Measurements from ENCODE around the gene BEND6. TPM values are rescaled to one million over a fixed set of nuclear protein-coding genes. Genes with fewer than 3 reads are reported as not detected.

BEND6 gene
- total and polyA plus RNA-seq, 2 of the 8 experiments (the other 6 are each of a cell fraction or from before 2014, with no cell fraction given) = 0.71 to 2.1 TPM

DNA sequence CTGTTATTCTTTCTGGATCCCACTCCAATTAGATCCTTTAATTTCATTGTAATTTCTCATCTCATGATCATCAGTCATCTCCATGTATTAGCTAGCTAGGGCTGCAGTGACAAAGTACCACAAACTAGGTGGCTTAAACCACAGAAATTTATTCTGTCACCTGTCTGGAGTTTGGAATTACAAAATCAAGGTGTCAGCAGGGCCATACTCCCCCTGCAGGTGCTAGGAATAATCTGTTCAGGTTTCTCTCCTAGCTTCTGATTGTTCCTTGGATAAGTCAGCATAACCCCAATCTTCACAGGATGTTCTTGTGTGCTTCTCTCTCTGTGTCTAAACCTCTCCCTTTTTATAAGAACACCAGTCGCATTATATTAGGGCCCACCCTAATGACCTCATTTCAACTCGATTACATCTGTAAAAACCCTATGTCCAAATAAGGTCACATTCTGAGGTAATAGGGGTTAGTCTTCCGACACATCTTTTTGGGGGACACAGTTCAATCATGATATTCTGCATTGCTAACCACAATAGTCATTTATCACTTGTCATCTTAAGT, 40.5 kb downstream of the BEND6 start:
- 89% methylated on average over 3 of the region's 3 CpGs; no CpG with 5 or more reads in 1 of the 2 experiments for WGBS, 2 experiments (ENCODE audit: extremely low coverage in 1 of 2, insufficient coverage in 1 of 2, insufficient read length in 1 of 2, insufficient replicate concordance in 2 of 2, low coverage in 1 of 2, low lambda C conversion rate in 2 of 2, missing lambda C conversion rate in 1 of 2)
- H2AK5ac ChIP-seq (ENCODE audit: low read depth, low read length) = no peak overlapping the region
- no peak overlapping the region for H3K27ac ChIP-seq (ENCODE audit: low read depth, low read length)
- H4K8ac ChIP-seq (ENCODE audit: extremely low read depth, insufficient read depth, low read length) = no peak overlapping the region
- no peaks in the 10 kb centered on the region; the same call in 1 of the 2 replicates for H3K23me2 ChIP-seq (ENCODE audit: low read depth, low read length)
- H3K9me3 ChIP-seq (ENCODE audit: insufficient read depth in 2 of 2, low read depth in 1 of 2, low read length in 1 of 2) = peaks cover 11 to 13% of the 10 kb centered on the region in 2 experiments
- H3K56ac ChIP-seq (replicated peaks; ENCODE audit: insufficient read length, low read depth, low read length) = no peak overlapping the region
- no peak overlapping the region for H3K14ac ChIP-seq (ENCODE audit: insufficient read length)
- no peak overlapping the region for H2BK120ac ChIP-seq (replicated peaks; ENCODE audit: low read depth, low read length)
- no peaks in the 10 kb centered on the region for H3K79me2 ChIP-seq (ENCODE audit: control insufficient read depth in 1 of 2, insufficient read depth in 2 of 2, low read length in 2 of 2)
- ChIA-PET CTCF (ENCODE audit: partially characterized antibody) (interaction anchor here (0.7 to 6.0 kb wide), 17 partner anchors 9 to 92 kb away, joined by 3 to 40 read pairs (median 3); partner anchors contain the start of gene BEND6), POLR2A (ENCODE audit: partially characterized antibody) (no interaction called here)
- no peak overlapping the region for H3K4ac ChIP-seq (replicated peaks; ENCODE audit: insufficient read length, low read depth, low read length)
- no peak overlapping the region for H2BK5ac ChIP-seq (ENCODE audit: low read depth, low read length)
- no peaks in the 10 kb centered on the region for H3K27me3 ChIP-seq (replicated peaks in 1 of 4; ENCODE audit: control insufficient read depth in 3 of 4, extremely low read depth in 1 of 4, insufficient read depth in 3 of 4, low read length in 3 of 4)
- H3K4me3 ChIP-seq (ENCODE audit: extremely low read depth in 1 of 4, insufficient read depth in 2 of 4, low read depth in 3 of 4, low read length in 4 of 4) = no peak overlapping the region
- H4K5ac ChIP-seq (ENCODE audit: insufficient read length, low read depth, low read length) = no peak overlapping the region
- no peak overlapping the region for H2BK15ac ChIP-seq (ENCODE audit: low read length)
- H4K20me1 ChIP-seq (replicated peaks in 1 of 2; ENCODE audit: control insufficient read depth in 1 of 2, insufficient read depth in 2 of 2, low read length in 2 of 2) = no peaks in the 10 kb centered on the region
- TF ChIP-seq POLR2AphosphoS5 (IDR thresholded peaks at IDR 0.05; ENCODE audit: low read depth, low read length) = no peak
- no peak for TF ChIP-seq KDM5A (IDR thresholded peaks at IDR 0.05; ENCODE audit: low read length)
- TF ChIP-seq RAD21 (IDR thresholded peaks at IDR 0.05 in 1 of 2, conservative IDR thresholded peaks at IDR 0.05 in 1 of 2; ENCODE audit: low read depth in 2 of 2, low read length in 2 of 2) = peak; percentile 42 to 59
- TF ChIP-seq EP300 (IDR thresholded peaks at IDR 0.05; ENCODE audit: borderline replicate concordance in 1 of 2, low read depth in 2 of 2, low read length in 2 of 2) = no peak
- no peak for TF ChIP-seq CBX5 (IDR thresholded peaks at IDR 0.05; ENCODE audit: low read depth, low read length)
- TF ChIP-seq PHF8 (conservative IDR thresholded peaks at IDR 0.05; ENCODE audit: low read depth, low read length) = no peak
- no peak for TF ChIP-seq BCL11A (IDR thresholded peaks at IDR 0.05; ENCODE audit: low read depth in 2 of 2, low read length in 2 of 2)
- peak in 2 of 3 experiments; percentile 48 to 63; a peak in 3 of 4 replicates for TF ChIP-seq CTCF (IDR thresholded peaks at IDR 0.05; ENCODE audit: control extremely low read depth in 1 of 3, insufficient read depth in 1 of 3, low read depth in 1 of 3, low read length in 3 of 3)
- TF ChIP-seq CHD2 (IDR thresholded peaks at IDR 0.05; ENCODE audit: low read length) = no peak
- TF ChIP-seq POU5F1 (IDR thresholded peaks at IDR 0.05; ENCODE audit: low read depth, low read length) = no peak
- no peak overlapping the region for H2BK12ac ChIP-seq (ENCODE audit: low read depth, low read length)
- DNase-seq (ENCODE audit: low read depth in 1 of 2, low spot score in 2 of 2) (no peak), FAIRE-seq (peak; percentile 78)
- no peak overlapping the region for H3K18ac ChIP-seq (ENCODE audit: extremely low read depth, low read length)
- no peak overlapping the region for H3K9ac ChIP-seq (replicated peaks in 1 of 4; ENCODE audit: extremely low read depth in 1 of 4, low read depth in 3 of 4, low read length in 3 of 4)
- H2AFZ ChIP-seq (ENCODE audit: low read length) = no peak overlapping the region
- H3K79me1 ChIP-seq (ENCODE audit: low read depth, low read length) = no peaks in the 10 kb centered on the region
- H3K4me2 ChIP-seq (ENCODE audit: insufficient read depth in 1 of 2, low read depth in 2 of 2, low read length in 2 of 2) = no peak overlapping the region
- no peak overlapping the region for H4K91ac ChIP-seq (replicated peaks; ENCODE audit: insufficient read length, low read length)
- no peak overlapping the region for H2BK20ac ChIP-seq (ENCODE audit: low read length)
- H3K36me3 ChIP-seq (ENCODE audit: control insufficient read depth in 2 of 4, insufficient read depth in 4 of 4, low read length in 3 of 4) = no peaks in the 10 kb centered on the region
- H3K4me1 ChIP-seq (replicated peaks in 1 of 4; ENCODE audit: control insufficient read depth in 3 of 4, insufficient read depth in 4 of 4, low read length in 3 of 4) = no peaks in the 10 kb centered on the region
- H3K23ac ChIP-seq (ENCODE audit: insufficient read length) = no peak overlapping the region
